ENCODE measurements around the gene CTNNB1. TPM values are rescaled to one million over a fixed set of nuclear protein-coding genes. Genes with fewer than 3 reads are reported as not detected.

The CTNNB1 gene
- total RNA-seq, 1 experiment from 2014 or later = 186 TPM

- TF ChIP-seq REST (IDR thresholded peaks at IDR 0.05; ENCODE audit: insufficient read depth in 1 of 2, low read depth in 2 of 2, low read length in 1 of 2) = no peak
- no peak for TF ChIP-seq TCF7L2 (IDR thresholded peaks at IDR 0.05; ENCODE audit: low read depth, low read length)
- TF ChIP-seq SIN3A (IDR thresholded peaks at IDR 0.05; ENCODE audit: borderline replicate concordance, insufficient read depth, low read depth, low read length) = no peak
- TF ChIP-seq CTCF (IDR thresholded peaks at IDR 0.05) = no peak
- no peak for TF ChIP-seq POLR2AphosphoS5 (IDR thresholded peaks at IDR 0.05; ENCODE audit: low read depth, low read length)
Observed at GRCh38 chr3:41162541-41162940, 36.8 kb upstream of the CTNNB1 start.

GRCh38 chr3:41163006-41163405 is 36.3 kb upstream of the CTNNB1 start:
- in situ Hi-C loops (cut with HindIII; ENCODE audit: low pct_unique_long_range_greater_than_20kb, low sequenced_read_pairs) (no loop called here), intact Hi-C loops (cut with micrococcal nuclease; ENCODE audit: unreplicated experiment) (no loop called here)
- H3K27ac ChIP-seq (ENCODE audit: low read length) = no peak overlapping the region
- no peak overlapping the region for H3K4me3 ChIP-seq (ENCODE audit: low read depth in 2 of 2, low read length in 2 of 2)
- TF ChIP-seq CTCF (IDR thresholded peaks at IDR 0.05) (no peak), SIN3A (IDR thresholded peaks at IDR 0.05; ENCODE audit: borderline replicate concordance, insufficient read depth, low read depth, low read length) (no peak), TCF7L2 (IDR thresholded peaks at IDR 0.05; ENCODE audit: low read depth, low read length) (no peak), POLR2AphosphoS5 (IDR thresholded peaks at IDR 0.05; ENCODE audit: low read depth, low read length) (no peak), REST (IDR thresholded peaks at IDR 0.05; ENCODE audit: insufficient read depth in 1 of 2, low read depth in 2 of 2, low read length in 1 of 2) (no peak)
- no TSS peak for BruUV-seq (replicated peaks)
- no peaks in the 10 kb centered on the region for H3K4me1 ChIP-seq (ENCODE audit: control insufficient read depth, insufficient read depth, low read length)
- ATAC-seq (no peak), DNase-seq (ENCODE audit: low read depth, low spot score) (no peak)
- POLR2A ChIA-PET = no interaction called here
- no peaks in the 10 kb centered on the region for H3K36me3 ChIP-seq (ENCODE audit: control insufficient read depth, insufficient read depth, low read length)
- no peaks in the 10 kb centered on the region for H3K9me3 ChIP-seq (ENCODE audit: control insufficient read depth, insufficient read depth, low read depth, low read length)
- CTCF ChIA-PET = no interaction called here
- no peaks in the 10 kb centered on the region for H3K27me3 ChIP-seq (ENCODE audit: control insufficient read depth, insufficient read depth, low read length)

More at GRCh38 chr3:41162541-41162940, 36.8 kb upstream of the CTNNB1 start:
- ChIA-PET CTCF (no interaction called here), POLR2A (no interaction called here)
- Histone ChIP-seq H3K9me3 (ENCODE audit: control insufficient read depth, insufficient read depth, low read depth, low read length) (no peaks in the 10 kb centered on the region), H3K27ac (ENCODE audit: low read length) (no peak overlapping the region), H3K36me3 (ENCODE audit: control insufficient read depth, insufficient read depth, low read length) (no peaks in the 10 kb centered on the region), H3K4me1 (ENCODE audit: control insufficient read depth, insufficient read depth, low read length) (no peaks in the 10 kb centered on the region), H3K27me3 (ENCODE audit: control insufficient read depth, insufficient read depth, low read length) (no peaks in the 10 kb centered on the region), H3K4me3 (ENCODE audit: low read depth in 2 of 2, low read length in 2 of 2) (no peak overlapping the region)
- BruUV-seq (replicated peaks) = no TSS peak
- in situ Hi-C loops (cut with HindIII; ENCODE audit: low pct_unique_long_range_greater_than_20kb, low sequenced_read_pairs) = no loop called here
- ATAC-seq (no peak), DNase-seq (ENCODE audit: low read depth, low spot score) (no peak)
- intact Hi-C loops (cut with micrococcal nuclease; ENCODE audit: unreplicated experiment) = no loop called here
